ENCODE data around the gene NFU1.

Gene NFU1

DNA sequence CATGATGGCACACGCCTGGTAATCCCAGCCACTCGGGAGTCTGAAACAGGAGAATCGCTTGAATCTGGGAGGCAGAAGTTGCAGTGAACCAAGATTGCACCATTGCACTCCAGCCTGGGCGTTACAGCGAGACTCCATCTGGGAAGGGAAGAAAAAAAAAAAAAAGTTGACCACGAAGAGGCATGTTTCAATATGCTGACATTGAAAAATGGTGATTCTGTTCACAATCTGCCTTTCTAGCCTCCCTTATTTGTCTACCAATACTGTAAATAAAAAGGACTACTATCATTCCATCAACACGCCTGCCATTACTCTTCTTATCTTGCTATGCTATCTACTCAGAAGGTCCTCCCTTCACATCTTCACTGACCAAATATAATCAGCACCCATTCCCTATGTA is 68.6 kb downstream of the NFU1 start:
- H3K4me2 ChIP-seq (ENCODE audit: low read depth, low read length, poor library complexity, severe bottlenecking) = no peak overlapping the region
- H3K9me3 ChIP-seq (ENCODE audit: insufficient read depth, low read length) = no peaks in the 10 kb centered on the region
- no peaks in the 10 kb centered on the region for H3K9me2 ChIP-seq (replicated peaks; ENCODE audit: insufficient read depth, low read length)
- H2AFZ ChIP-seq (ENCODE audit: low read depth, low read length, severe bottlenecking) = no peak overlapping the region
- H3K79me2 ChIP-seq (ENCODE audit: insufficient read depth, low read length) = no peaks in the 10 kb centered on the region
- H3F3A ChIP-seq (ENCODE audit: insufficient read depth) = no peaks in the 10 kb centered on the region
- no peaks in the 10 kb centered on the region for H3K27me3 ChIP-seq (ENCODE audit: low read length)
- H3K36me3 ChIP-seq (ENCODE audit: low read length) = peaks cover 28% of the 10 kb centered on the region
- no peak for TF ChIP-seq EZH2phosphoT487 (conservative IDR thresholded peaks at IDR 0.05; ENCODE audit: low read length)
- no peak for TF ChIP-seq CTCF (IDR thresholded peaks at IDR 0.05; ENCODE audit: insufficient read depth, low read length, poor library complexity, severe bottlenecking)
- no peak overlapping the region for H3K4me3 ChIP-seq (ENCODE audit: insufficient read depth, low read length, poor library complexity, severe bottlenecking)
- no peak overlapping the region for H3K9ac ChIP-seq (ENCODE audit: low read length)
- H3K27ac ChIP-seq (ENCODE audit: low read depth, low read length) = no peak overlapping the region
- 0 out of 2 replicates have a peak, but pooled peaks cover under 1% of the 10 kb centered on the region for H4K20me1 ChIP-seq (ENCODE audit: low read depth, low read length)

DNA sequence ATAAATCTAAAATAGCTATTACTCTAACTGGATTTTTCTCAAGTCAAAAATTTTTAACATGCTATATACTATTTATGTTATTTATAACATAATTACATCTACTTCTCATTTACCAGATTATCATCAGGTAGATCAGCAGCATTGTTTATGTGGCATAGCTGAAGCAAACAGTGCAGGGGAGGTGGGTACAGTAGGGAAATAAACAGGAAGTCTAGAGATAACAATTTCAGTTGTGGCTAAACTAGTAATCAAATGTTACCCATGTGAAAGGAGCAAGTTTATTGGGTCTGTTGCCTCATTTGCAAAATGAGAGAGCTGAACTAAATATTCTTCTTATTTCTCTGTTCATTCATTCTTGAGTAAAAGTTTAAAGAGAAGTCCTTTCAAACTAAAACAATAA is 77.9 kb downstream of the NFU1 start:
- Histone ChIP-seq H3K36me3 (ENCODE audit: low read length) (peaks cover 40% of the 10 kb centered on the region; the same call in 1 of the 2 replicates), H3K4me3 (ENCODE audit: insufficient read depth, low read length, poor library complexity, severe bottlenecking) (no peak overlapping the region), H3K9ac (ENCODE audit: low read length) (no peak overlapping the region), H4K20me1 (ENCODE audit: low read depth, low read length) (no peaks in the 10 kb centered on the region), H3K79me2 (ENCODE audit: insufficient read depth, low read length) (no peaks in the 10 kb centered on the region), H3K9me3 (ENCODE audit: insufficient read depth, low read length) (no peaks in the 10 kb centered on the region), H3K27me3 (ENCODE audit: low read length) (no peaks in the 10 kb centered on the region), H3K9me2 (replicated peaks; ENCODE audit: insufficient read depth, low read length) (no peaks in the 10 kb centered on the region), H2AFZ (ENCODE audit: low read depth, low read length, severe bottlenecking) (no peak overlapping the region), H3F3A (ENCODE audit: insufficient read depth) (no peaks in the 10 kb centered on the region), H3K27ac (ENCODE audit: low read depth, low read length) (no peak overlapping the region), H3K4me2 (ENCODE audit: low read depth, low read length, poor library complexity, severe bottlenecking) (no peak overlapping the region)
- TF ChIP-seq CTCF (IDR thresholded peaks at IDR 0.05; ENCODE audit: insufficient read depth, low read length, poor library complexity, severe bottlenecking) = no peak
- TF ChIP-seq EZH2phosphoT487 (conservative IDR thresholded peaks at IDR 0.05; ENCODE audit: low read length) = no peak

DNA sequence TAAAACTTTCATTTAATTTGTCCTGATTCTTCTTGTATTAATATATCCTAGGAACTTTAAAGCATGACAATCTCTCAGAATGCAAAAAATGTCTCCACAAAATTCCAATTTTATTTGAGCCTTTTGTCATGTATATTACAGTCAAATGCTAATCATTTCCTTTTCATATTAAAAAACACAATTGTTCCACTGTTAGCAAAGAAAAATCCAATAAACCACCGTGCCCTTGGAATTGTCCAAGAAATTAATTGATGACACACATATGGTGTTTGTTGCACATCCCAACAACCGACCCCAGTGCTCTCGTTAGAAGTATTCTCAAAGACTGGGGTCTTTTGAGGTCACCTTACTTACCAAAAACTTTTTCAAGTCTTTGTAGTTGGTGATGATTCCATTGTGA is 78.3 kb downstream of the NFU1 start:
- Histone ChIP-seq H3K36me3 (ENCODE audit: low read length) (peaks cover 40% of the 10 kb centered on the region; the same call in 1 of the 2 replicates), H3K27me3 (ENCODE audit: low read length) (no peaks in the 10 kb centered on the region), H3F3A (ENCODE audit: insufficient read depth) (0 out of 2 replicates have a peak, but pooled peaks cover 4% of the 10 kb centered on the region), H4K20me1 (ENCODE audit: low read depth, low read length) (no peaks in the 10 kb centered on the region), H3K27ac (ENCODE audit: low read depth, low read length) (no peak overlapping the region), H2AFZ (ENCODE audit: low read depth, low read length, severe bottlenecking) (no peak overlapping the region), H3K79me2 (ENCODE audit: insufficient read depth, low read length) (no peaks in the 10 kb centered on the region), H3K9me3 (ENCODE audit: insufficient read depth, low read length) (no peaks in the 10 kb centered on the region), H3K9ac (ENCODE audit: low read length) (no peak overlapping the region), H3K4me2 (ENCODE audit: low read depth, low read length, poor library complexity, severe bottlenecking) (no peak overlapping the region), H3K9me2 (replicated peaks; ENCODE audit: insufficient read depth, low read length) (no peaks in the 10 kb centered on the region), H3K4me3 (ENCODE audit: insufficient read depth, low read length, poor library complexity, severe bottlenecking) (no peak overlapping the region)
- no peak for TF ChIP-seq CTCF (IDR thresholded peaks at IDR 0.05; ENCODE audit: insufficient read depth, low read length, poor library complexity, severe bottlenecking)
- no peak for TF ChIP-seq EZH2phosphoT487 (conservative IDR thresholded peaks at IDR 0.05; ENCODE audit: low read length)

Data from SU-DHL-6 (cell line).